HepG2 (cell line): Measurements from ENCODE around the gene BPIFB6. TPM values are rescaled to one million over a fixed set of nuclear protein-coding genes. Genes with fewer than 3 reads are reported as not detected.

Source experiments
- ARID2 ChIP-seq: sonication (generic); formaldehyde crosslinking; IDR thresholded peaks from 2 replicates; pipeline ENCODE4 v1.8.1; 2022; ENCODE audit warnings: mild to moderate bottlenecking, missing genetic modification reagents, borderline replicate concordance
- HES4 ChIP-seq: sonication (generic); formaldehyde crosslinking; IDR thresholded peaks from 2 replicates; pipeline ENCODE4 v1.9.0; 2021; ENCODE audit warnings: mild to moderate bottlenecking, missing genetic modification reagents, borderline replicate concordance
- HHEX ChIP-seq: IDR thresholded peaks from 2 replicates; pipeline ENCODE4 v1.6.1; 2016; ENCODE audit warnings: control low read depth
- HNRNPLL ChIP-seq: fragments of 200-400 bp; formaldehyde crosslinking; IDR thresholded peaks from 2 replicates; pipeline ENCODE4 v1.6.1; 2017; ENCODE audit warnings: mild to moderate bottlenecking, low read depth, low read length; ENCODE audit not compliant: poor library complexity, severe bottlenecking
- ISX ChIP-seq: sonication (generic); formaldehyde crosslinking; conservative IDR thresholded peaks from 2 replicates; pipeline ENCODE4 v1.5.0; 2020; ENCODE audit warnings: missing genetic modification reagents
- JUND ChIP-seq: sonication (generic); formaldehyde crosslinking; IDR thresholded peaks from 2 replicates; pipeline ENCODE4 v1.8.0; 2022; ENCODE audit warnings: mild to moderate bottlenecking, missing genetic modification reagents
- MAZ ChIP-seq, 2 experiments: sonication (generic) in 1 of 2; formaldehyde crosslinking in 1 of 2; IDR thresholded peaks; 2 replicates each; pipeline versions ENCODE4 v1.5.0 to v1.6.1; 2012 to 2020; ENCODE audit warnings: low read depth in 2 of 2, mild to moderate bottlenecking in 2 of 2, borderline replicate concordance in 1 of 2, improper control_type of control experiment in 1 of 2, low read length in 1 of 2, missing genetic modification reagents in 1 of 2, moderate library complexity in 1 of 2
- NFYC ChIP-seq: IDR thresholded peaks from 2 replicates; pipeline ENCODE4 v1.6.1; 2016; ENCODE audit warnings: missing genetic modification reagents, missing compliant biosample characterization
- PAF1 ChIP-seq: IDR thresholded peaks from 2 replicates; pipeline ENCODE4 v1.6.1; 2016; ENCODE audit warnings: missing genetic modification reagents, missing compliant biosample characterization
- PHF20 ChIP-seq: sonication (generic); formaldehyde crosslinking; IDR thresholded peaks from 2 replicates; pipeline ENCODE4 v1.5.0; 2020; ENCODE audit warnings: mild to moderate bottlenecking, missing genetic modification reagents
- PRMT3 ChIP-seq: sonication (generic); formaldehyde crosslinking; IDR thresholded peaks from 2 replicates; pipeline ENCODE4 v1.8.1; 2022; ENCODE audit warnings: low read depth, mild to moderate bottlenecking, moderate library complexity, missing genetic modification reagents, borderline replicate concordance
- SNAI1 ChIP-seq: sonication (generic); formaldehyde crosslinking; IDR thresholded peaks from 2 replicates; pipeline ENCODE4 v1.5.0; 2020; ENCODE audit warnings: mild to moderate bottlenecking, missing genetic modification reagents, borderline replicate concordance
- TBL1XR1 ChIP-seq: fragments of 150-350 bp; IDR thresholded peaks from 2 replicates; pipeline ENCODE4 v1.6.1; 2014; ENCODE audit warnings: borderline replicate concordance, low read length; ENCODE audit not compliant: partially characterized antibody
- ZNF414 ChIP-seq: sonication (generic); formaldehyde crosslinking; IDR thresholded peaks from 2 replicates; pipeline ENCODE4 v1.5.0; 2020; ENCODE audit warnings: missing genetic modification reagents
- ZNF430 ChIP-seq: sonication (generic); formaldehyde crosslinking; IDR thresholded peaks from 2 replicates; pipeline ENCODE4 v1.9.0; 2021; ENCODE audit warnings: mild to moderate bottlenecking, missing genetic modification reagents
- ZNF484 ChIP-seq: sonication (generic); formaldehyde crosslinking; IDR thresholded peaks from 2 replicates; pipeline ENCODE4 v1.5.1; 2020; ENCODE audit warnings: mild to moderate bottlenecking, low read depth, missing genetic modification reagents, borderline replicate concordance
- ZNF564 ChIP-seq: sonication (generic); formaldehyde crosslinking; IDR thresholded peaks from 2 replicates; pipeline ENCODE4 v1.8.1; 2023; ENCODE audit warnings: mild to moderate bottlenecking, missing genetic modification reagents
- ZNF773 ChIP-seq: sonication (generic); formaldehyde crosslinking; IDR thresholded peaks from 2 replicates; pipeline ENCODE4 v1.4.0; 2020; ENCODE audit warnings: missing genetic modification reagents, borderline replicate concordance
- ZNF775 ChIP-seq: sonication (generic); formaldehyde crosslinking; IDR thresholded peaks from 2 replicates; pipeline ENCODE4 v1.4.0; 2020; ENCODE audit warnings: missing genetic modification reagents, mild to moderate bottlenecking, moderate library complexity, borderline replicate concordance
- ZSCAN12 ChIP-seq: sonication (generic); formaldehyde crosslinking; IDR thresholded peaks from 2 replicates; pipeline ENCODE4 v1.9.0; 2021; ENCODE audit warnings: mild to moderate bottlenecking, missing genetic modification reagents
- polyA plus RNA-seq, 8 experiments: library from polyadenylated mRNA; depleted of rRNA in 3 of 8; stranded (reverse) in 7 of 8; unstranded in 1 of 8; fragments of >200 nt; fragmentation: Illumina TruSeq in 4 of 8; extraction: Trizol in 4 of 8; gene quantifications; 2 replicates each; pipeline versions ENCODE4 v1.2.1 to v1.2.3, GENCODE V29; 2011 to 2016; ENCODE audit warnings: low read depth in 4 of 8, missing spikeins in 1 of 8, mixed read lengths in 1 of 8; ENCODE audit not compliant: insufficient read depth in 1 of 8
- total RNA-seq, 5 experiments: library from RNA; depleted of rRNA; stranded (reverse); fragments of >200 nt; fragmentation: Illumina TruSeq; extraction: Trizol; gene quantifications; 2 replicates each; pipeline ENCODE4 v1.2.3, GENCODE V29; 2016; ENCODE audit warnings: low read depth in 1 of 5
- TF ChIP-seq, protein P1 (sequence below): sonication (generic); formaldehyde crosslinking; IDR thresholded peaks from 2 replicates; pipeline ENCODE4 v1.9.0; 2022; ENCODE audit warnings: low read depth, missing genetic modification reagents
- TF ChIP-seq, protein P2 (sequence below): sonication (generic); formaldehyde crosslinking; IDR thresholded peaks from 2 replicates; pipeline ENCODE4 v1.5.0; 2020; ENCODE audit warnings: mild to moderate bottlenecking, missing genetic modification reagents
- TF ChIP-seq, protein P3 (sequence below): sonication (generic); formaldehyde crosslinking; IDR thresholded peaks from 2 replicates; pipeline ENCODE4 v1.8.0; 2022; ENCODE audit warnings: missing genetic modification reagents, mild to moderate bottlenecking, inconsistent platforms, borderline replicate concordance

BPIFB6 gene
- total and polyA plus RNA-seq, 2 of the 13 experiments (the other 11 are each of a cell fraction or from before 2014, with no cell fraction given), result 0.13 to 1.7 TPM

GRCh38 chr20:33026072-33026778 is 5.2 kb upstream of the BPIFB6 start (continued):
- TF ChIP-seq, protein P1, sequence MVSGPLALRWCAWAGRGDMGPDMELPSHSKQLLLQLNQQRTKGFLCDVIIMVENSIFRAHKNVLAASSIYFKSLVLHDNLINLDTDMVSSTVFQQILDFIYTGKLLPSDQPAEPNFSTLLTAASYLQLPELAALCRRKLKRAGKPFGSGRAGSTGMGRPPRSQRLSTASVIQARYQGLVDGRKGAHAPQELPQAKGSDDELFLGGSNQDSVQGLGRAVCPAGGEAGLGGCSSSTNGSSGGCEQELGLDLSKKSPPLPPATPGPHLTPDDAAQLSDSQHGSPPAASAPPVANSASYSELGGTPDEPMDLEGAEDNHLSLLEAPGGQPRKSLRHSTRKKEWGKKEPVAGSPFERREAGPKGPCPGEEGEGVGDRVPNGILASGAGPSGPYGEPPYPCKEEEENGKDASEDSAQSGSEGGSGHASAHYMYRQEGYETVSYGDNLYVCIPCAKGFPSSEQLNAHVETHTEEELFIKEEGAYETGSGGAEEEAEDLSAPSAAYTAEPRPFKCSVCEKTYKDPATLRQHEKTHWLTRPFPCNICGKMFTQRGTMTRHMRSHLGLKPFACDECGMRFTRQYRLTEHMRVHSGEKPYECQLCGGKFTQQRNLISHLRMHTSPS (CRISPR knock-in tag), result no peak
- TF ChIP-seq HES4 (CRISPR knock-in tag), result no peak; the same call in 1 of the 2 replicates
- no peak for TF ChIP-seq ZNF773 (CRISPR knock-in tag)
- no peak; the same call in 1 of the 2 replicates for TF ChIP-seq ZNF430 (CRISPR knock-in tag)
- peak; percentile 52; the same call in 1 of the 2 replicates for TF ChIP-seq JUND (CRISPR knock-in tag)
- TF ChIP-seq ZSCAN12, result no peak
- TF ChIP-seq, protein P2, sequence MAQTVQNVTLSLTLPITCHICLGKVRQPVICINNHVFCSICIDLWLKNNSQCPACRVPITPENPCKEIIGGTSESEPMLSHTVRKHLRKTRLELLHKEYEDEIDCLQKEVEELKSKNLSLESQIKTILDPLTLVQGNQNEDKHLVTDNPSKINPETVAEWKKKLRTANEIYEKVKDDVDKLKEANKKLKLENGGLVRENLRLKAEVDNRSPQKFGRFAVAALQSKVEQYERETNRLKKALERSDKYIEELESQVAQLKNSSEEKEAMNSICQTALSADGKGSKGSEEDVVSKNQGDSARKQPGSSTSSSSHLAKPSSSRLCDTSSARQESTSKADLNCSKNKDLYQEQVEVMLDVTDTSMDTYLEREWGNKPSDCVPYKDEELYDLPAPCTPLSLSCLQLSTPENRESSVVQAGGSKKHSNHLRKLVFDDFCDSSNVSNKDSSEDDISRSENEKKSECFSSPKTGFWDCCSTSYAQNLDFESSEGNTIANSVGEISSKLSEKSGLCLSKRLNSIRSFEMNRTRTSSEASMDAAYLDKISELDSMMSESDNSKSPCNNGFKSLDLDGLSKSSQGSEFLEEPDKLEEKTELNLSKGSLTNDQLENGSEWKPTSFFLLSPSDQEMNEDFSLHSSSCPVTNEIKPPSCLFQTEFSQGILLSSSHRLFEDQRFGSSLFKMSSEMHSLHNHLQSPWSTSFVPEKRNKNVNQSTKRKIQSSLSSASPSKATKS, result no peak
- peak; percentile 95 for TF ChIP-seq PAF1 (CRISPR knock-in tag)
- no peak for TF ChIP-seq NFYC (CRISPR knock-in tag)
- no peak for TF ChIP-seq TBL1XR1
- TF ChIP-seq ISX (CRISPR knock-in tag), result no peak
- no peak for TF ChIP-seq MAZ (IDR thresholded peaks at IDR 0.05; ENCODE audit: borderline replicate concordance, low read depth, low read length)
- TF ChIP-seq MAZ (CRISPR knock-in tag; IDR thresholded peaks at IDR 0.05; ENCODE audit: low read depth), result peak; percentile 42
- no peak for TF ChIP-seq PHF20 (CRISPR knock-in tag)
- peak; percentile 10; the same call in 1 of the 2 replicates for TF ChIP-seq ZNF775 (CRISPR knock-in tag)
- TF ChIP-seq ZNF484 (CRISPR knock-in tag), result no peak
- no peak for TF ChIP-seq HHEX (CRISPR knock-in tag)
- 0 out of 2 replicates have a peak, but pooled peaks have one; percentile 64 for TF ChIP-seq ARID2 (CRISPR knock-in tag)
- TF ChIP-seq PRMT3 (CRISPR knock-in tag), result peak; percentile 81; the same call in 1 of the 2 replicates
- peak; percentile 15 for TF ChIP-seq HNRNPLL
- TF ChIP-seq ZNF564 (CRISPR knock-in tag), result no peak; the same call in 1 of the 2 replicates
- no peak for TF ChIP-seq SNAI1
- TF ChIP-seq ZNF414 (CRISPR knock-in tag), result no peak; the same call in 1 of the 2 replicates
- TF ChIP-seq, protein P3, sequence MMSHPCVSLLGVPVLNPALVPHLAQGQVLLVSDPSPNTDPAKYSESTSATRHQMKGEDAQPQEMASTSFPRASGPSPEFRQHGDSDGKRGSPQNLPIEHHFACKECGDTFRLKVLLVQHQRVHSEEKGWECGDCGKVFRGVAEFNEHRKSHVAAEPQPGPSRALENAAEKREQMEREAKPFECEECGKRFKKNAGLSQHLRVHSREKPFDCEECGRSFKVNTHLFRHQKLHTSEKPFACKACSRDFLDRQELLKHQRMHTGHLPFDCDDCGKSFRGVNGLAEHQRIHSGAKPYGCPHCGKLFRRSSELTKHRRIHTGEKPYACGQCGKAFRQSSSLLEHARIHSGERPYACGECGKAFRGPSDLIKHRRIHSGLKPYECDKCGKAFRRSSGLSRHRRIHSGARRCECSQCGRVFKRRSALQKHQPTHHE (CRISPR knock-in tag), result no peak
